CD4-positive, alpha-beta T cell treated with Interleukin-4 for 1 hour (primary cell): ENCODE measurements around the gene LRP3.
A peak's percentile ranks its signal among the peaks of the same experiment; 100 is the strongest.
"Not testable (repeated sequence)": the region's sequence is repeated elsewhere in the genome, so short reads cannot be mapped to it uniquely, and the experiment has no call there.

ENCODE experiments used
- DNase-seq, 2 donors: peaks; one replicate each; pipeline ENCODE4 v3.0.0-alpha.2; 2020 to 2022

The LRP3 gene

DNA sequence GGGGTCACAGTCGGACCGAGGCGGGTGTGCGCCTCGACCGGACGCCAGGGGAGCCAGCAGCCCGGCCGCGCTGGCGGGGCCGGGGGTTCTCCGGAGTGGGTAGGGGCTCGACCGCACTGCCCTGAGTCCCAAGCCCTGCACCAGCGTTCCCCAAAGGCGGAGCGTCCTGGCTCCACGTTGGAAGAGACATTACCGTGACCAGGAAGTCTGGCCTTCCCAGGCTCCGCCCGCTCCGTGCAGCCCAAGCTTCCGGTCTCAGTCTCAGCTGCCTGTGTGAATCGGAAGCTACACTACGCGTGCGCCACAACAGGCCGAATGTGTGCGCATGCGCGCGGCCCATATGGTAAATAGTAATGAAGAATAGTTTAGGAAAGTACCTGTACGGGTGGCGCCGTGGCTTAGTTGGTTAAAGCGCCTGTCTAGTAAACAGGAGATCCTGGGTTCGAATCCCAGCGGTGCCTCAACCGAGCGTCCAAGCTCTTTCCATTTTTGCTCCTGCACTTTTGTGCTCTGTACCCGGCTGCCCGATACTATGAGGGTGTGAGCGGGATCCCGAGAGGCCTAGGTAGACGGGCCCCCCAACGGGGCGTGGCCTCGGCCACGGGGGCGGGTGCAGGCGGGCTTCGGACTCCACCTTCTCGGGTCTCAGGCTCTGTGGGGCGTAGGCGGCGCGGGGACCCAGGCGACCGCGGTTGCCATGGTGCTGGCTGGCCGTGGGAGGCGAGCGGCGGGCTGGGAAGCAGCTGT is 17.3 kb upstream of the LRP3 start:
- peak; percentile 98 to 99 for DNase-seq

DNA sequence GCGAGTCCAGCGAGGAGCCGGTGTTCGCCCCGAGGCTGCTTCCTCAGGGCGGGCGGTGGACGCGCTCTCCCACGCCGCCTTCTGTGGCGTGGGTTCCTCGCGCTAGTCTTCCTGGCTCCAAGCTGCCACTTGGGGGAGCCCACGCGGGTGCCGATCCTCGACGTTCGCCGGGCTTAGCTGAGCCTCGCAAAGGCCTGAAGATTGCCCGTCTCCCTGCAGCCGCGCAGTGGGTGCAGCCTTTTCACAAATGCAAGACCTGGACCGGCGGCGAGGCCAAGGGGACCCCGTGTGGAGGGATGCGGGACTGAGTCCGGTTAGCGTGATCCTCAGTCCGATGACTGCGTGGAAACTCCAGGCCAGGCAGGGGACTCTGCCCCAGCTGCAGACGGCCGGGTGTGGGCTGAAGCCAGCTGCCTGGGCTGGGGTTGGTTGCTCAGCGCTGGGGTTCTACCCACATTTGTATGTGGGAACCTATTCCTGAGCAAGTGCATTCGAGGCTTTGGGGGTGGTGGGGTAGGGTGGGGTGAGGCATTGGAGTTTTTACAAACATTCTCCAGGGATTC is 16.6 kb upstream of the LRP3 start:
- DNase-seq: peak; percentile 86 to 87

DNA sequence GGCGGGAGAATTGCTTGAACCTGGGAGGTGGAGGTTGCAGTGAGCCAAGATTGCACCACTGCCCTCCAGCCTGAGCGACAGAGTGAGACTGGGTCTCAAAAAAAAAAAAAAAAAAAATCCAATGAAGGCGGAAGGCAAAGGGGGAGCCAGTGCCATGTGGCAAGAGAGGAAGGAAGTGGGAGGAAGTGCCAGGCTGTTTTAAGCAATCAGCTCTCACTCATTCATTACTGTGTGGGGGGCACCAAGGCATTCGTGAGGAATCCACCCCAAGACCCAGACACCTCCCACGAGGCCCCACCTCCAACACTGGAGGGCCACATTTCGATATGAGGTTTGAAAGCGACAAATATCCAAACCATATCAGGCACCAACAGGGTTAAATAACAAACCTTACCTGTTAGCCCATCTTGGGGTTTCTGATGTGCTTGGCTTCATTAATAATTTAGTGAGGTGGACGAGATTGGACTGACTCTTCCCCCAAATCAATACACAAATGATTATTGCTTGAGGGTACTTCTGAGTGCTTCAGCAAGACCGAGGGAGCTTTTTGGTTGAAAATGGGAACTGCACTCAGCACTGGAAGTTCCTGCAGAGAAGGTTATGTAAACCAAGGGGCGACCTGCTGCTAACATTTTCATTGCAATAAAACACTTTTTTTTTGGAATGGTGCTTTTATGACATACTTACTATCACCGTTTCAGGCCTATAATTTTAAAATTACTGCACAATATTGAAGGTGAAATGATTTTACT is 7.5 kb upstream of the LRP3 start:
- DNase-seq: no peak

DNA sequence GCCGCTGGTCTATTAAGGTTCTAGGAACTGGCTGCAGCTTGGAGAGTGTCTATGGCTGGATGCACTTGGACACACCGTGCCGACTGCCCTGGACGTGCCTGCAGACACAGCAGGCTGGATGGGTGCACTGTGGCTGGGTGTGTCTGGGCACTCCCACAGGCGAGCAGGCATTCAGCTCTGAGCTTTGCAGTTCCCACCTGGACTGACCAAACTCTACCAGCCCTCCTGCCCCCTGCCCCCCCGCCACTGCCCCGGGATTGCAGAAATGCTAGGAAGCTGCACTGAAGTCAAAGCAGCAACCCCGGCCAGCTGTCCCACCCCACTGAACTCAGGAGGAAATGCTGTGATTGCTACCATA is 7.0 kb upstream of the LRP3 start:
- DNase-seq: no peak

DNA sequence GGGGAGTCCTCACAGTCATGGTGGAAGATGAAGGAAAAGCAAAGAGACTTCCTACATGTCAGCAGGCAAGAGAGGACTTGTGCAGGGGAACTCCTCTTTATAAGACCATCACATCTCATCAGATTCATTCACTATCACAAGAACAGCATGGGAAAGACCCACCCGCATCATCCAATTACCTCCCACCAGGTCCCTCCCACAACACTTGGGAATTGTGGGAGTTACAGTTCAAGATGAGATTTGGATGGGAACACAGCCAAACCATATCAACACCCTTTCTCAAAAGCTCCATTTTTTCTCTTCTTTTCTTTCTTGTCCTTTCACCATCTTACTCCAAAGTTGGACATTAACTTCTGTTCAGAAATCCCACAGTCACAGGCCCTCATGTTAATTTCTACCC is 4.7 kb upstream of the LRP3 start:
- no peak for DNase-seq

DNA sequence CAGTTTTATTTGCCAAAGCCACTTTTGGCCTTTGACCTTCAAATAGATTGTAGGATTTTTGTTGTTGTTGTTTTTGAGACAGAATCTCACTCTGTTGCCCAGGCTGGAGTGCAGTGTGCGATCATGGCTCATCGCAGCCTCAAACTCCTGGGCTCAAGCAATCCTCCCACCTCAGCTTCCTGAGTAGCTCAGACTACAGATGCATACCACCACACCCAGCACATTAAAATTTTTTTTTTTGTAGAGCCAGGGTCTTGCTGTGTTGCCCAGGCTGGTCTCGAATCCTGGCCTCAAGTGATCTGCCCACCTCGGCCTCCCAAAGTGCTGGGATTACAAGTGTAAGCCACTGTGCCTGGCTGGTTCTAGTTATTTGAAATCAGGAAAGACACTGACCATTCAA is 3.0 kb upstream of the LRP3 start:
- not testable (repeated sequence) for DNase-seq

DNA sequence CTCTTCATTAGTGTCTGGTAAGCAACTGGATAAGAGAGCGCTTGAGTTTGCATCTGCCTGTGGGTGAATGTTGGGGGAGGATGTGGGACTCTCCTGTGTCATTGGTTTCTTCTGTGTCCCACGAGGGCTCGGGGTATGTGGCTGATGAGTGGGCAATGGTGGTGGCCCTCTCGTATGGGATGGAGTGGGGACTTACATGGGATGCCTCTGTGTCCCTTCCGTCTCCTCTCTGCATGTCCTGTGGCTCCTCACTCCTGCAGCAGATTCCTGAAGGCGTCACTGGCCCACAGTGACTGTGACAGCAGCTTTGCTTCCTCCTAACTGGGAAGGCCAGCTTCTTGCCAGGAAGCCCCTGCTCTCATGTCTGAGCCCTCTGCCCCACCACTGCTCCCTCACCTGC is 2.6 kb upstream of the LRP3 start:
- DNase-seq: no peak

DNA sequence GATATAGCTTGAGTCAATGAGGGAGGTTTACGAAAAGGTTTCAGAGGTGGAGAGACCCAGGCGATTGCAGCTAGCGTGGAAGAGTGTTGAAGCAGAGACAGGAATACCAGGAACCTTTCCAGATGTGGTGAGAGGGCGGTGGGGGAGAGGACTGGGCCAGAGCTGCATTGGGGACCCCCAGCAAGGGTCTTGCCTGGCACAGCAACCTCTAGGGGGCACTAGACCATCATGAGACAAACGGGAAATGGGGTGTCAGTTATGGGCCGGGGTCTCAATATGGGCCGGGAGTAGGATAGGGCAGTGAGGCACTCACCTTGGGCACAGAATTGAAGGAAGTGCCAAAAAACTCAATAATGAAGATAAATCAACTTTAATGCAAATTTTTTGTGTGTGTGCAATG is 2.1 kb upstream of the LRP3 start:
- DNase-seq: no peak

DNA sequence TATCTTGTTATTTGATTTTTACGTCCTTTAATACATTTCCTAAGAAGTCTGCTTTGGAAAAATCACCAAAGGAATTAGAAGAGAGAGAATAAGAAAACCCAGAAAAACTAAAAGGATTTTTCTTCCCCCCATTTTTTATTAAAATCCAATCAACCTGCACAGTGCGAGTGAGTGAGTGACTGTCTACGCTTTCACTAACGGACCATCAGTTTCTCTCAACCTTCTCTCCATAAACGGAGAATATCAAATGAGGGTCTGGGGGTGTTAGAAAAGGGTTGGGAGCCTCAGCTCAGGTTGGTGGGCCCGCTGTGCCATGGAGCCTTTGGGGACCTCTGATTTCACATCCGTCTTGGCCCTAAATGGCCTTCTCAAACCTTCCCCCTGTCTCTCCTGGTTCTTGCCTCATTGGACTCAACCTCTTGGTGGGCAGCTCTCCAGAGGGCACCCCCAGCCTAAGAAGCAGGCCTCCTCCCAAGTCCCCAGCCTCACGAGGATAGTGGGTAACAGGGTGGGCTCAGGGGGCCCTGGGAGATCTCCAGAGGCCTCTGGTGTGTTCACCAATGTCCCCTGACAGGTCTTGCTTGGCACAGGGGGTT is 763 bp upstream of the LRP3 start:
- no peak for DNase-seq

DNA sequence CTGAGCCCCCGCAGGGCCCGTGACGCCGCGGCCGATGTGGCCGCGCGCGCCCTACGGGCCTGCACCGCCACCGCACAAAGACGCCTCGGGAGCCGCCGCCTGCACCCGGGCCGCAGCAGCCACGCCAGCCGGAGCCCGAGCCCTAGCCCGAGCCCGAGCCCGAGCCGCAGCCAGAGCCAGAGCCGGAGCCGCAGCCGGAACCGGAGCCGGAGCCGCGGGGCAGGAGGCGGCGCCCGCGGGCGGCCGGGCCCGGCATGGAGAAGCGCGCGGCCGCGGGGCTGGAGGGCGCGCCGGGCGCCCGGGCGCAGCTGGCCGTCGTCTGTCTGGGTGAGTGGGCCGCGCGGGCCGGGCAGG is 379 bp downstream of the LRP3 start:
- no peak for DNase-seq

DNA sequence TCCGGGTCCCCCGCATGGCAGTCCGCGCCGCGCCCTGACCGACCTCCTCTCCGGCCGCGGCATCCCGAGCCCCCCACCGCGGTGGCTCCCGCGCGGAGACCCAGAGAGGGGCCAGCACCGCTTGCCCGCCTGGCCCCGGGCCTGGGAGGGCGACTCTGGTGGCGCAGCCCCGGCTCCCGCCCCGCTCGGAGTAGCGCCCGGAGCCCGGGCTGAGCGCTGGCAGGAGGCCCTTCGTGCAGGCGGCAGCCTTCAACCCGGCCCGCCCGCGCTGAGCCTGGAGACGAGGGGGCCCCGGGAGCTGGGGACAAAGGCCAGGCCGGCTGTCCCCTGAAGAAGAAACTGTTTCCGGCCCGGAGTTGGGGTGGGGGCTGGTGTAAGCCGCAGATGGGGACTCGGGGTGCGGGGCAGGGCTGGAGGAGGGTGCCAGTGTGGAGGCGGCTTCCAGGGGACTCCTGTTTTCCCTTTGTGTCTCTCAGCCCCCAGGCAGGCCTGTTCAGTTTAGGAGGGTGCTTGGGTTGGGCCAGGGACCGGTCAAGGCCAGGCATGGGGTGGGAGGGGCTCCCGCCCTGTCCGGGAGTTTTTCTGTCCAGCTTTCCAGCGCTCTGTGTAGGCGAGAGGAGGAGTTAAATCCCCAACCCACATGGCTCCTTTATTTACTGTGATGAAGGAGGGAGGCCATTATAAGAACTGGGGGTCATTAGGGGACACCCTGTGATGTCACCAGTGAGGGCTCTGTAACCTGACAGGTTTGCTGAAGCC is 935 bp downstream of the LRP3 start:
- no peak for DNase-seq

DNA sequence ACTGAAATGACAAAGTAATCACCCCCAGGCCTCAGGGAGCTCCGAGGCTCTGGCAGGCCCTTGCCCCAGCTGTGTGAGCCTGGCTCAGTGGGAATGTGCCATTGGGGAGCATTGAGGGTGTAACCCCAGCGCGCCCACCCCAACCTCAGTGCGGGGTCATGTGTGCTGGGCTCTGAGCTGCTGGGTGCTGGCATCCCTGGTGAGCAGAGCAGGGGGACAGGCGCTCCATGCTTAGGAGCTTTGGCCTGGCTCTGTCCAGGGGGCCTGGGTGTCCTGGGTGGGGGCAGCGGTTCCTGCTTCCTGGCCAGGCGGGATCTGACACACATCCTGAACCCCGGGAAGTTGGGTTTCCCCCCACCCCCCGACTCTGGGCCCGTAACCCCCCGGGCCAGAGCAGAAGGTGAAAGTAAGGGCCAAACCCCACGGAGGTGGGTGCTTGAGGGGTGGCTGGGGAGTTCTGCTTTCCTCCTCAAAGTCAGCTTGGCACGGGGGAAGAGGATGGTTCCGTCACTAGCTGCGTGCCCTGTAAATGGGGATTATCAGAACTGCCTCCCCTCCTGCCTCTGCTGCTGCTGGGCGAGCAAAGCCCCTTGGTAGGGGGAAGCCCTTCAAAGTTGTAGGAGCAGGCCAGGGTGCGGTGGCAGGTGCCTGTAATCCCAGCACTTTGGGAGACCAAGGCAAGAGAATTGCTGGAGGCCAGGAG is 1.7 kb downstream of the LRP3 start:
- DNase-seq: no peak

DNA sequence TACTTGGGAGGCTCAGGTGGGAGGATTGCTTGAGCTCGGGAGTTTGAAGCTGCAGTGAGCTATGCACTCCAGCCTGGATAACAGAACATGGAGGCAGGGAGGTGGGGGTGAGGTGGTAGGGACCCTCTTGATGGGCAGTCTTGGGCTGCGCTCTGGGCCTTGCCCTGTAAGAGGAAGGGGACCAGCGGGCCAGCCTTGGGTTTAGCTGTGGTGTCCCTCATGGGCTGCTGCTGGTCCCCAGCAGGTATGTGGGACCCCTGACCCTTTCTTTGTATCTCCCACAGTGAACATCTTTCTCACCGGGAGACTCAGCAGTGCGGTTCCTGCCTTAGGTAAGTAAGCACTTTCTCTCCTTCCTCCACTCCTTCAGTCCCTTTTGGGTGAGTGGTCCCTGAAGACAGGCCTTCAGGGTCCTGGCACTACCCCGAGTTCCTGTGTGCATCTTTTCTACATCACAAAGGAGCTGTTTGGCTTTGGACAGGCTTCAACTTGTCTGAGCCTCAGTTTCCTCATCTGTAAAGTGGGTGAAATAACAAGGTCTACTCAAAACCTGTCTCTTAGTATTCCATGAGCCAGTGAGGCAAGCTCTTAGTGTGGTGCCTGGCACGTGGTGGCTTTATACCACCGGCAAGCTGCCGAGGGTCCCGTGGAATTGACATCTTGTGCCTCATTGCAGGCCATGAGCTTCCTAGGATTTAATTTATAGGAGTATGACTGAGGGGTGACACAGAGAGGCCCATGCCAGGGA is 2.5 kb downstream of the LRP3 start:
- no peak for DNase-seq

DNA sequence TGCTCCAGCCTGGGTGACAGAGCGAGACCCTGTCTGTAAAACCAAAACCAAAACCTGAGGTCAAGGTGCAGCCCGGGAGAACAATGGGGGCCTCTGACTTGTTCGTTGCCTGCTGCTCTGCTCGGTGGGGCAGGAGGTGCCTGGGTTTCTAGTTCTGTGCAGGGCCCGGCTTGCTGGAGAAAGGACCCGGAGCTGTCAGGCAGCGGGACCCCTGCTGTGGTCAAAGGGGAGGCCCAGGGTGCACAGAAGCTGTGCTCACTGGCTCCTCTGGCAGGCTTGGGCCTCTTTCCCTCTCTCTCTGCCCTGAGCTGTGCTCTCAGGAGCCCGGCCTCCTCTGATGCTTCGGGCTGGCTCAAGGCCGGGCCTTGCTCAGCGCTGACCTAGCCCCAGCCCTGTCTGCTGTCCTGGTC is 3.5 kb downstream of the LRP3 start:
- DNase-seq: no peak

DNA sequence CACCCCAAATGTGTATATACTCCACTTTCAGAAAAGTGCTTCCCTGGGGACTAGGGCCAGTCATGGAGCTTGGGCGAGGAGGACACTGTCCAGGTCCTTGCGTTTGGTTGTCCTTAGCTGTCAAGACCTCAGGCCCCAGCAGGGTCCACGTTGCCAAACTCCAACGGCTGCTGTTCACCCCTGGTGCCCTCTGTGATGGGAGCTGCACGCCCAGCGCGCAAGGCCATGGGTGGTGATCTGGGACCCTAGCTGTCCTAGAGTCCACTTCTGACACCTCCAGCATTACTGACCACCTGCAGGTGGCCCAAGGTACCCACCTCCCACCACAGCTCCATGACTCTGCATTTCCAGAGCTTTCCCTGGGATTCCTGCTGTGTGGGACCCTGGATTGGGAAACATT is 4.0 kb downstream of the LRP3 start:
- DNase-seq: no peak

DNA sequence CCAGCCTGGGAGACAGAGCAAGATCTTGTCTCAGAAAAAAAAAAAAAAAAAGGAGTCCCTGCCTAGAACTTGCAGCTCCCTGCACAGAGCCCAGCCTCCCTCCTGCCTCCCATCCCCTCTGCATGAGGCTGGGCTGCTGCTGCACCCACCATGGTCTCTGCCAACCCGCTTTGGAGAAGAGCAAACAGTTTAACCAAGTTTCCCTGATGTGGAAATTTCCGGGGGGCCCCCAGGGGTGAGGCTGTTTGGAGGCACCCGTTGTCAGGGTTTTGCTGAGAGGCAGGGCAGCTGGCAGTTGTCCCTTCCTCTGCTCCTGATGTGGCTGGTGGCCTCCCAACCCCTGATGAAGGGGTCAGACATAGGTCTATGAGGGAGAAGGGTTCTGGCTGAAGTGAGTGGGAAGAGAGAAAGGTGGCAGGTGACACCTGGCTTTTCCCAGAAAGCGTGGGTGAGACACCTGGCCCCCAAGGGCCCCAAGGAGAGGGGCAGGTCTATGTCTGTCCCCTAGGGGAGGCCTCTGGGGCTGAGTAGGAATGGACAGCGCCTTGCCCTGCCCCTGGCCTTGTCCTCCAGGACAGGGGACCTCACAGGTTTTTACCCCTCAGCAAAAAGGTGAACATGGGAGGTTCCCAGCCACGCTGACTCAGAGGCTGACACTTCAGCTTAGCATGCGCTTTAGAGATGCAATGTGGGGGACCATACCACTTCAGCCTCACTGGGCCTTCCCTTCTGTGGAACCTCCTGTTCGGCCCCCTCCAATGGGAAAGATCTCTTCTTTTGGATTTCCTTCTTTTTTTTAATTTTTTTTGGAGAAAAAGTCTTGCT is 5.5 kb downstream of the LRP3 start:
- no peak for DNase-seq

DNA sequence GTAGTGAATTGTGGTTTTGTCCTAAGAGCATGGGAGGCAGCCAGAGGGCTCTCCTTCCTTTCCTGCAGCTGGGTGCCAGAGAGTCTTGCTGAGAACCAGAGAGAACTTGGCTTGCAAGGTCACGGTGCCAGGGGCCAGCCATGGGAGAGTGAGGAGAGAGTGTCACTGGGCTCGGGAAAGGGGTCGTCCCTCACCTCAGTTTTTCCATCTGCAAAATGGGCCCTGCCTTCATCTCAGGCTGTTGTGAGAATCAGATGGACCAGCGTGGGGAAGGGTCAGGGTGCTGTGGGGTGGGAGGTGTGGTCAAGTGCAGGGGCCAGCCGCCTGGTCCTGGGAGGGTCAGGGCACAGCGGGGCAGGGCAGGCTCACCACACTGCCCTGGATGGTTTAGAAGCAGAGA is 7.3 kb downstream of the LRP3 start:
- DNase-seq: no peak

DNA sequence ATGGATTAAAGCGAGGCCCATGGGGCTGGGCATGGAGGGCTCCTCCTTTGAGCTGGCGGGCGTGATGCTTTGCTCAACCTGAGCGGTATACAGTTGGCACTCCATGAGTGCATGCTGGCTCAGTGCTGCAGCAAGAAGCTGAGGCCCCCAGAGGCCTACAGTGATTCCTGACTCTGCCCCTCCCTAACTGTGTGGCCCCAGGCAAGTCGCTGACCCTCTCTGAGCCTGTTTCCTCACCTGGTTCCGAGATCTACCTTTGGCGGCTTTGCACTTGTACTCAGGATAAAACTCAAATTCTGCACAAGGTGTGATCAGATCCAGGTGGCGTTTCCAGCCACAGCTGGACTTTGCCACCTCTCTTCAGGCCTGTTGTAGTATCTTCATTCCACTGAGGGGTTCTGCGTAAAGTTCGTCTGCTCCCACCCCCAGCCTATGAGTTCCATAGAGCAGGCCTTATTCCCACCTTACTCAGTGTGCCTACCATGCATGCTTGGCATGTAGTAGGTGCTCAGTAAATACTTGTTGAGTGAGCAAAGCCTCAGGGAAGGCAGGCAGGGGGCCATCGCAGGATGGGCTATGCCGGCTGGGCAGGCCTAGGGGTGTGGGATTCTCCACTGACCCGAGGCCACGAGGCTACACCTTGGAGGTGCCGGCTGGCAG is 7.9 kb downstream of the LRP3 start:
- no peak for DNase-seq

DNA sequence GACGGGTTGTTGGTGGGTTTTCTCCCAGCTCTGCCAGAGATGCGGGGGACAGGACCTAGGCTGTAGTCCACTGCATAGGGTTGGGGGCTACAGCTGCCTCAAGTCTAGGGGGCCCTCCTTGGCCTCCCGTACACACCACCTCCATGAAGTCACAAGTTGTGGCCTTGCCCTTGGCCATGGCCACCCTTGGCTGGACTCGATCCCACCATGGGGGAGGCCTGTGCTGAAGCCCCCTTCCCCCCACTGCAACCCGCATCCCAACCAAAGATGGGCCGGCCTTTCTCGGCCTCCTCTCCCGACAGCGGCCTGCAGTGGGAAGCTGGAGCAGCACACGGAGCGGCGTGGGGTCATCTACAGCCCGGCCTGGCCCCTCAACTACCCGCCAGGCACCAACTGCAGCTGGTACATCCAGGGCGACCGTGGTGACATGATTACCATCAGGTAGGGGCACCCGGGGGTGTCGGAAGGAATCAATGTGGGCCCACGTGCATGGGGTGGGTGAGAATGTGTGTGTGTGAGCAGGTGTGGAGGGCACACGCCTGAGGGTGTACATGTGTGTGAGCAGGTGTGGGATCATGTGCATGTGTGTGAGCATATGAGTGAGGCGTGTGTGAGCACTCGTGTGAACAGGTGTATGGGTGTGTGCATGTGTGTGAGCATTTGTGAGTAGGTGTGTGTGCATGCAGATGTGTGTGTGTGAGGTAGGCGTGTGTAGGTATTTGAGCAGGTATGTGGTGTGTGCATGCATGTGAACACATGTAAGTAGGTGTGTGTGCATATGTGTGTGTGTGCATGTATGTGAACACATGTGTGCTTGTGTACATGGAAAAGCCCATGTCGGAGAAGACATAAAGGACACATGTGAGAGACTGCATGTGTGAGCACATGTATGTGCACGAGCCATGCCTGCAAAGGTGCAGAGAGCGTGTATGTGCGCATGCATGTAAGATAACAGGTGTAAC is 8.7 kb downstream of the LRP3 start:
- DNase-seq: no peak
